ENCODE measurements around the gene GNAZ. TPM values are rescaled to one million over a fixed set of nuclear protein-coding genes. Genes with fewer than 3 reads are reported as not detected.

Gene GNAZ
- total RNA-seq, 1 donor from 2014 or later, result 13.7 TPM

DNA sequence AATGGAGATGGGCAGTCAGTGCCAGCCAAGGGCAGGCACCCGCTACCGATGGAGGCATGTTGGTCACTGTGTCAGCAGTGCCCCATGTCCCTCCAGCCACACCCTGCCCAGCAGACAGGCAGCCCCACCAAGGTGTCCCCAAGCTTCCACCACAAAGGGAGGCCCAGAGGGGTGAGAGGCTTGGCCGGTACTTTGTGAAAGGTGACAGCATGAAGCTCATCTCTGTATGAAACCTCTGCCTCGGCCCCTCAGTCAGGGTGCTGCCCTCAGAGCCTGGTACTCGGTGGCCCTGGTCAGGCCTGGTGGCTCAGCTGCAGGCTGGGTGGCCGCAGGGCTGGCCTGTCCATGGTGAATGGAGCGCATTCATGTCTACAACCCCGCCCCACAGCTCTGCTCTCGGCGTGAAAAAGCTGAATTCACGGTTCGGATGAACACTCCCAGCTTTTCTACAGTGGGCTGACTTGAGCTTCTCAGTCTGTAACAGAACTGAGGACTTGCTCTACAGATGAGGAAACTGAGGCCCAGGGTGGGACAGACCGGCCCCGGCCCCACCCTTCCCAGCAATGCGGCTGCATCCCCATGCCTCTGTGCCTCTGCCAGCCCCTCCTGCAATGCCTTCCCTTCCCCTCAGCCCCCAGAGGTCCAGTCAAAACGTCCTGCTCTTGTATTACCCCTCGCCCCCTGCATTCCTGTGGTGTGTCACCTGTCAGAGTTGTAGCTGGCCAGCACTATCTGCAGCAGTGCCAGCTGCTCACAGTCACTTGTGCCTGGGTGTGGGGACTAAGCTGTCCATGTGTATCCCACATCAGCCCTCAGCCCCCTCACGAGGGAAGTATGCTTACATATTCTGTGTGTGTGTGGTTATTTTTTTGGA is 43.8 kb downstream of the GNAZ start:
- no peak for DNase-seq (ENCODE audit: low spot score in 2 of 2)
- Histone ChIP-seq H3K36me3 (no peaks in the 10 kb centered on the region), H3K9me3 (no peaks in the 10 kb centered on the region), H3K4me3 (no peak overlapping the region), H3K27ac (no peak overlapping the region), H3K27me3 (no peaks in the 10 kb centered on the region), H3K4me1 (no peaks in the 10 kb centered on the region)
- TF ChIP-seq, protein P1, sequence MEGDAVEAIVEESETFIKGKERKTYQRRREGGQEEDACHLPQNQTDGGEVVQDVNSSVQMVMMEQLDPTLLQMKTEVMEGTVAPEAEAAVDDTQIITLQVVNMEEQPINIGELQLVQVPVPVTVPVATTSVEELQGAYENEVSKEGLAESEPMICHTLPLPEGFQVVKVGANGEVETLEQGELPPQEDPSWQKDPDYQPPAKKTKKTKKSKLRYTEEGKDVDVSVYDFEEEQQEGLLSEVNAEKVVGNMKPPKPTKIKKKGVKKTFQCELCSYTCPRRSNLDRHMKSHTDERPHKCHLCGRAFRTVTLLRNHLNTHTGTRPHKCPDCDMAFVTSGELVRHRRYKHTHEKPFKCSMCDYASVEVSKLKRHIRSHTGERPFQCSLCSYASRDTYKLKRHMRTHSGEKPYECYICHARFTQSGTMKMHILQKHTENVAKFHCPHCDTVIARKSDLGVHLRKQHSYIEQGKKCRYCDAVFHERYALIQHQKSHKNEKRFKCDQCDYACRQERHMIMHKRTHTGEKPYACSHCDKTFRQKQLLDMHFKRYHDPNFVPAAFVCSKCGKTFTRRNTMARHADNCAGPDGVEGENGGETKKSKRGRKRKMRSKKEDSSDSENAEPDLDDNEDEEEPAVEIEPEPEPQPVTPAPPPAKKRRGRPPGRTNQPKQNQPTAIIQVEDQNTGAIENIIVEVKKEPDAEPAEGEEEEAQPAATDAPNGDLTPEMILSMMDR (IDR thresholded peaks at IDR 0.05), result no peak
- intact Hi-C loops (cut with DNase I), result no loop called here

DNA sequence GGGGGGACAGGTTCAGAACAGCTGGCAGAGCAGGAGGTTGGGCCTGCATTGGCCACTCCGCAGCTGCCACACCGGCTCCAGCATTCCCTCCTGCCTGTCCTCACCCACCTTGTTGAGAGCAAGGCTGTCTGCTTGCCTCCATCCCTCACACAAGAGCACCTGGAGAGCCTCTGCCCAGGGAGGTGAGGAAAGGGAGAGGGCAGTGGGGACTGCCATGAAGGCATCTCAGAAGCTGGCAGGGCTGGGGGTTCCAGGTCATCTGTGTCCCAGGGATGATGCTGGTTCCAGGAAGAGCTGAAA is 44.4 kb downstream of the GNAZ start:
- intact Hi-C loops (cut with DNase I), result no loop called here

GRCh38 chr22:23115369-23115768 is 45.0 kb downstream of the GNAZ start:
- H3K4me3 ChIP-seq, result no peak overlapping the region
- H3K36me3 ChIP-seq, result no peaks in the 10 kb centered on the region
- intact Hi-C loops (cut with DNase I), result no loop called here
- no peaks in the 10 kb centered on the region for H3K27me3 ChIP-seq
- DNase-seq (ENCODE audit: low spot score in 2 of 2), result no peak
- no peaks in the 10 kb centered on the region for H3K4me1 ChIP-seq
- no peak overlapping the region for H3K27ac ChIP-seq
- TF ChIP-seq, protein P1 (IDR thresholded peaks at IDR 0.05), result no peak
- H3K9me3 ChIP-seq, result no peaks in the 10 kb centered on the region

More for the DNA sequence above, 44.4 kb downstream of the GNAZ start:
- Histone ChIP-seq H3K4me3 (no peak overlapping the region), H3K27ac (no peak overlapping the region), H3K27me3 (no peaks in the 10 kb centered on the region), H3K36me3 (no peaks in the 10 kb centered on the region), H3K4me1 (no peaks in the 10 kb centered on the region), H3K9me3 (no peaks in the 10 kb centered on the region)
- DNase-seq (ENCODE audit: low spot score in 2 of 2), result no peak
- TF ChIP-seq, protein P1 (IDR thresholded peaks at IDR 0.05), result no peak

DNA sequence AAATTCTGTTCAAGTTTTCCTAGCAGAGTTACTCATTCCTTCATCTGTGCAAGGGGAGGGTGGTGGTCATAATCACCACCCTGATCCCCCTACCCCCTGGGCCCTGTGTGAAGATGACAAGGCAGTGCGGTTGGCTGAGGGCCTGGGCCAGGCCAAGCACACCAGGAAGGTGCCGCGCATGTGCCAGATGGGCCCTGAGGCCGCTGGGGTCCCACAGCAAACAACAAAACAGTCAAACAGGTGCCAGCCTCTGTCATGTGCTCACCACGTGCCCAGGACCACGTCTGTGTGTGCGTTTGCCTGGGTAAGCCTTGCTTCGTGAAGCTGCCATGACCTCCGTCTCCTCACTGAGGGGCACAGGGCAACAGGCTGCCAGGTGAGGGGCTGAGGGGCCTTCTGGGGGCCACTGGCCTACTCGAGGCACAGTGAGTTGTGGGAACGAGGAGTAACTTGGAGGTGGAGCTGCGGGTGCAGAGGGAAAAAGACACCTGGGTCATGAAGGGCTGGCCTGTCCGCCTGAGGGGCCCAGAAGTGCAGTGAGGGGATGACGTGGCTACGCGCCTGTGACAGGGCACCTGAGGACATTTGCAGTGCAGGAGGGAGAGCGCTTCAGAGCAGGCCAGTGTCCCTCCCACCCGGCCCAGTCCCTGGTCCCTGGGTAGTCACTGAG is 45.6 kb downstream of the GNAZ start:
- no peak overlapping the region for H3K4me3 ChIP-seq
- no peaks in the 10 kb centered on the region for H3K4me1 ChIP-seq
- intact Hi-C loops (cut with DNase I), result no loop called here
- H3K36me3 ChIP-seq, result no peaks in the 10 kb centered on the region
- DNase-seq (ENCODE audit: low spot score in 2 of 2), result no peak
- no peaks in the 10 kb centered on the region for H3K9me3 ChIP-seq
- no peak overlapping the region for H3K27ac ChIP-seq
- TF ChIP-seq, protein P1 (IDR thresholded peaks at IDR 0.05), result no peak
- H3K27me3 ChIP-seq, result no peaks in the 10 kb centered on the region

- H3K9me3 ChIP-seq, result no peaks in the 10 kb centered on the region
- H3K27ac ChIP-seq, result no peak overlapping the region
- intact Hi-C loops (cut with DNase I), result no loop called here
- H3K4me3 ChIP-seq, result no peak overlapping the region
- no peaks in the 10 kb centered on the region for H3K36me3 ChIP-seq
- no peaks in the 10 kb centered on the region for H3K27me3 ChIP-seq
- TF ChIP-seq, protein P1 (IDR thresholded peaks at IDR 0.05), result no peak
- no peaks in the 10 kb centered on the region for H3K4me1 ChIP-seq
- no peak for DNase-seq (ENCODE audit: low spot score in 2 of 2)
Measured at GRCh38 chr22:23116506-23117263, 46.4 kb downstream of the GNAZ start.

Data from ascending aorta (tissue), 2 donors.